ENCODE measurements around the gene HSD17B14. TPM values are rescaled to one million over a fixed set of nuclear protein-coding genes. Genes with fewer than 3 reads are reported as not detected.
"Not testable (repeated sequence)": the region's sequence is repeated elsewhere in the genome, so short reads cannot be mapped to it uniquely, and the experiment has no call there.

HSD17B14 gene
- polyA plus RNA-seq, 1 of the 3 experiments (the other 2 are of a cell fraction): 29.7 TPM

DNA sequence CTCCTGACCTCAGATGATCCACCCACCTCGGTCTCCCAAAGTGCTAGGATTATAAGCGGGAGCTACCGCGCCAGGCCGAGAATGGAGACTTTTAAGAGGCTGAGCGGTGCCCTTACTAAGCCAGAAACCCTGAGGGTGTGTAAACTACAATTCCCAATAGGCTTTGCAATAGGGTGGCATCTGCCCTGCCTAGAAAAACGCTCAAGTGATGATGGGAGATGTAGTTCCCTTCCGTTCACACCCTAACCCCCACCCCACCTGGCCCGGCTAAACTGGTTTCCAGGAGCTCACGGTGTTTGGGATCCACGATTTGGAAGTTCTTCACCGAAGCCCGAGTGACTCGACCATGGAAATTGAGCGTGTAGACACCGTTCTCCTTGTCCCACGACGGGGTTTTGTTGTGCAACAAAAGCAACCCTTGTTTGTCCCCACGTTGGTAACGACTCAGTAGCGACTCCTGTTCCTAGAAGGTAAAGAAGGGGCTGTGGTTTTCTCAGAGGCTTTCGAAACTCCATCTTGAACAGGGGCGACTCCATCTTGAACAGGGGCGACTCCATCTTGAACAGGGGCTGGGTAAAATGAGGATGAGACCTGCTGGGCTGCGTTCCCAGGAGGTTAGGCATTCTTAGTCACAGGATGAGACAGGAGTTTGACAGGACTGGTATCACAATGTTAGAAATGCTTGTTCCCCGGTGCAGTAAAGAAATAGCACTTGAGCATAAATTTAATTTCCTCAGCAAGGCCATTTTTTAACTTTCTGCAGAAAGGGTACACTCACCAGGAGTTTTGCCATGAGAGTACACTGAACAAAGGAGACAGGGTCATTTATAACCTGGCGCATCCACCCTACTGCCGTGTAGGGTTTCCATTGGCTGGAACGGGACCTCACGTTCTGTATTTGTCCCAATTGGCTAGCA, 45.7 kb upstream of the HSD17B14 start:
- peaks cover 39% of the 10 kb centered on the region for H3F3A ChIP-seq (replicated peaks; ENCODE audit: insufficient read depth)
- no peaks in the 10 kb centered on the region; a peak in 1 of 4 replicates for H3K4me1 ChIP-seq (ENCODE audit: control insufficient read depth in 1 of 2, insufficient read depth in 2 of 2, low read depth in 1 of 2, low read length in 1 of 2)
- peaks cover 0 to 42% of the 10 kb centered on the region in 2 experiments for H3K36me3 ChIP-seq (replicated peaks in 1 of 2; ENCODE audit: control insufficient read depth in 1 of 2, insufficient read depth in 2 of 2, low read length in 1 of 2)
- H3K9me3 ChIP-seq: no peaks in the 10 kb centered on the region
- no peak overlapping the region for H3K4me3 ChIP-seq (ENCODE audit: low read depth in 2 of 2, low read length in 1 of 2)
- no peaks in the 10 kb centered on the region for H3K9me2 ChIP-seq
- H3K9ac ChIP-seq: no peak overlapping the region
- no peak overlapping the region for H3K27ac ChIP-seq (ENCODE audit: low read depth in 2 of 2, low read length in 1 of 2)
- ChIA-PET POLR2A (interaction anchor here (1.7 kb wide), 1 partner anchor 10 kb away, joined by 9 read pairs; the partner anchor contains the start of gene PPP1R15A), CTCF (interaction anchor here (1.0 kb wide), 1 partner anchor 39 kb away, joined by 3 read pairs; no protein-coding TSS in a partner anchor)
- H3K4me2 ChIP-seq: no peak overlapping the region
- no peak for DNase-seq
- no peaks in the 10 kb centered on the region for H3K27me3 ChIP-seq (ENCODE audit: insufficient read depth)
- TF ChIP-seq EZH2phosphoT487 (IDR thresholded peaks at IDR 0.05; ENCODE audit: borderline replicate concordance, low read depth): no peak
- no peak for TF ChIP-seq GABPA (IDR thresholded peaks at IDR 0.05; ENCODE audit: low read depth)
- TF ChIP-seq FOXM1 (IDR thresholded peaks at IDR 0.05; ENCODE audit: low read depth): no peak
- TF ChIP-seq RXRA (IDR thresholded peaks at IDR 0.05; ENCODE audit: borderline replicate concordance, low read depth): no peak
- no peak for TF ChIP-seq GATA2 (CRISPR knock-in tag; IDR thresholded peaks at IDR 0.05)
- TF ChIP-seq, protein P1, sequence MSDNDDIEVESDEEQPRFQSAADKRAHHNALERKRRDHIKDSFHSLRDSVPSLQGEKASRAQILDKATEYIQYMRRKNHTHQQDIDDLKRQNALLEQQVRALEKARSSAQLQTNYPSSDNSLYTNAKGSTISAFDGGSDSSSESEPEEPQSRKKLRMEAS (IDR thresholded peaks at IDR 0.05; ENCODE audit: low read depth): no peak
- TF ChIP-seq, protein P2, sequence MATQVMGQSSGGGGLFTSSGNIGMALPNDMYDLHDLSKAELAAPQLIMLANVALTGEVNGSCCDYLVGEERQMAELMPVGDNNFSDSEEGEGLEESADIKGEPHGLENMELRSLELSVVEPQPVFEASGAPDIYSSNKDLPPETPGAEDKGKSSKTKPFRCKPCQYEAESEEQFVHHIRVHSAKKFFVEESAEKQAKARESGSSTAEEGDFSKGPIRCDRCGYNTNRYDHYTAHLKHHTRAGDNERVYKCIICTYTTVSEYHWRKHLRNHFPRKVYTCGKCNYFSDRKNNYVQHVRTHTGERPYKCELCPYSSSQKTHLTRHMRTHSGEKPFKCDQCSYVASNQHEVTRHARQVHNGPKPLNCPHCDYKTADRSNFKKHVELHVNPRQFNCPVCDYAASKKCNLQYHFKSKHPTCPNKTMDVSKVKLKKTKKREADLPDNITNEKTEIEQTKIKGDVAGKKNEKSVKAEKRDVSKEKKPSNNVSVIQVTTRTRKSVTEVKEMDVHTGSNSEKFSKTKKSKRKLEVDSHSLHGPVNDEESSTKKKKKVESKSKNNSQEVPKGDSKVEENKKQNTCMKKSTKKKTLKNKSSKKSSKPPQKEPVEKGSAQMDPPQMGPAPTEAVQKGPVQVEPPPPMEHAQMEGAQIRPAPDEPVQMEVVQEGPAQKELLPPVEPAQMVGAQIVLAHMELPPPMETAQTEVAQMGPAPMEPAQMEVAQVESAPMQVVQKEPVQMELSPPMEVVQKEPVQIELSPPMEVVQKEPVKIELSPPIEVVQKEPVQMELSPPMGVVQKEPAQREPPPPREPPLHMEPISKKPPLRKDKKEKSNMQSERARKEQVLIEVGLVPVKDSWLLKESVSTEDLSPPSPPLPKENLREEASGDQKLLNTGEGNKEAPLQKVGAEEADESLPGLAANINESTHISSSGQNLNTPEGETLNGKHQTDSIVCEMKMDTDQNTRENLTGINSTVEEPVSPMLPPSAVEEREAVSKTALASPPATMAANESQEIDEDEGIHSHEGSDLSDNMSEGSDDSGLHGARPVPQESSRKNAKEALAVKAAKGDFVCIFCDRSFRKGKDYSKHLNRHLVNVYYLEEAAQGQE (IDR thresholded peaks at IDR 0.05; ENCODE audit: low read depth, low read length): no peak
- TF ChIP-seq MXI1 (IDR thresholded peaks at IDR 0.05; ENCODE audit: low read depth, low read length): no peak
- TF ChIP-seq FOSL2 (IDR thresholded peaks at IDR 0.05; ENCODE audit: borderline replicate concordance, low read depth): no peak
- TF ChIP-seq NRF1 (IDR thresholded peaks at IDR 0.05; ENCODE audit: low read depth, low read length): no peak
- TF ChIP-seq, protein P3, sequence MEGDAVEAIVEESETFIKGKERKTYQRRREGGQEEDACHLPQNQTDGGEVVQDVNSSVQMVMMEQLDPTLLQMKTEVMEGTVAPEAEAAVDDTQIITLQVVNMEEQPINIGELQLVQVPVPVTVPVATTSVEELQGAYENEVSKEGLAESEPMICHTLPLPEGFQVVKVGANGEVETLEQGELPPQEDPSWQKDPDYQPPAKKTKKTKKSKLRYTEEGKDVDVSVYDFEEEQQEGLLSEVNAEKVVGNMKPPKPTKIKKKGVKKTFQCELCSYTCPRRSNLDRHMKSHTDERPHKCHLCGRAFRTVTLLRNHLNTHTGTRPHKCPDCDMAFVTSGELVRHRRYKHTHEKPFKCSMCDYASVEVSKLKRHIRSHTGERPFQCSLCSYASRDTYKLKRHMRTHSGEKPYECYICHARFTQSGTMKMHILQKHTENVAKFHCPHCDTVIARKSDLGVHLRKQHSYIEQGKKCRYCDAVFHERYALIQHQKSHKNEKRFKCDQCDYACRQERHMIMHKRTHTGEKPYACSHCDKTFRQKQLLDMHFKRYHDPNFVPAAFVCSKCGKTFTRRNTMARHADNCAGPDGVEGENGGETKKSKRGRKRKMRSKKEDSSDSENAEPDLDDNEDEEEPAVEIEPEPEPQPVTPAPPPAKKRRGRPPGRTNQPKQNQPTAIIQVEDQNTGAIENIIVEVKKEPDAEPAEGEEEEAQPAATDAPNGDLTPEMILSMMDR (IDR thresholded peaks at IDR 0.05): no peak
- no peak for TF ChIP-seq YY1 (IDR thresholded peaks at IDR 0.05; ENCODE audit: low read depth)
- TF ChIP-seq, protein P4, sequence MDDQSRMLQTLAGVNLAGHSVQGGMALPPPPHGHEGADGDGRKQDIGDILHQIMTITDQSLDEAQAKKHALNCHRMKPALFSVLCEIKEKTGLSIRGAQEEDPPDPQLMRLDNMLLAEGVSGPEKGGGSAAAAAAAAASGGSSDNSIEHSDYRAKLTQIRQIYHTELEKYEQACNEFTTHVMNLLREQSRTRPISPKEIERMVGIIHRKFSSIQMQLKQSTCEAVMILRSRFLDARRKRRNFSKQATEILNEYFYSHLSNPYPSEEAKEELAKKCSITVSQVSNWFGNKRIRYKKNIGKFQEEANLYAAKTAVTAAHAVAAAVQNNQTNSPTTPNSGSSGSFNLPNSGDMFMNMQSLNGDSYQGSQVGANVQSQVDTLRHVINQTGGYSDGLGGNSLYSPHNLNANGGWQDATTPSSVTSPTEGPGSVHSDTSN (IDR thresholded peaks at IDR 0.05): no peak
- TF ChIP-seq RAD21 (IDR thresholded peaks at IDR 0.05; ENCODE audit: low read length): no peak
- TF ChIP-seq, protein P5, sequence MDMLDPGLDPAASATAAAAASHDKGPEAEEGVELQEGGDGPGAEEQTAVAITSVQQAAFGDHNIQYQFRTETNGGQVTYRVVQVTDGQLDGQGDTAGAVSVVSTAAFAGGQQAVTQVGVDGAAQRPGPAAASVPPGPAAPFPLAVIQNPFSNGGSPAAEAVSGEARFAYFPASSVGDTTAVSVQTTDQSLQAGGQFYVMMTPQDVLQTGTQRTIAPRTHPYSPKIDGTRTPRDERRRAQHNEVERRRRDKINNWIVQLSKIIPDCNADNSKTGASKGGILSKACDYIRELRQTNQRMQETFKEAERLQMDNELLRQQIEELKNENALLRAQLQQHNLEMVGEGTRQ (IDR thresholded peaks at IDR 0.05; ENCODE audit: borderline replicate concordance, low read depth, low read length): no peak
- TF ChIP-seq MEF2A (IDR thresholded peaks at IDR 0.05; ENCODE audit: borderline replicate concordance, low read depth): no peak
- peaks cover 20% of the 10 kb centered on the region for H4K20me1 ChIP-seq (ENCODE audit: insufficient read depth)
- no peak overlapping the region for H2AFZ ChIP-seq (ENCODE audit: low read depth)
- 88% methylated on average over 30 of the region's 30 CpGs for whole genome bisulfite sequencing (ENCODE audit: low lambda C conversion rate)
- H3K79me2 ChIP-seq (ENCODE audit: insufficient read depth): peaks cover 23% of the 10 kb centered on the region

DNA sequence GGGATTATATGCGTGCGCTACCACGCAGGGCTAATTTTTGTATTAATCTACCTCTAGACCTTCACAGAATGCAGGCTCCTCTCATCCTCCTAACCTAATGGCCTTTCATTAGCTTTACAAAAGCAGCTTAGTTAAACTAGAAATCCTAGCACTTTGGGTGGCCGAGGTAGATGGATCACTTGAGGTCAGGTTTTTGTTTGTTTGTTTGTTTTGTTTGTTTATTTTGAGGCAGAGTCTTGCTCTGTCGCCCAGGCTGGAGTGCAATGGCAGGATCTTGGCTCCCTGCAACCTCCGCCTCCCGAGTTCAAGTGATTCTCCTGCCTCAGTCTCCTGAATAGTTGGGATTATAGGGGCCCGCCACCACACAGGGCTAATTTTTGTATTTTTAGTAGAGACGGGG, 43.4 kb upstream of the HSD17B14 start:
- WGBS (ENCODE audit: low lambda C conversion rate): 95% methylated on average over 9 of the region's 9 CpGs

More for the DNA sequence above, 43.4 kb upstream of the HSD17B14 start:
- H3K36me3 ChIP-seq (replicated peaks in 1 of 2; ENCODE audit: control insufficient read depth in 1 of 2, insufficient read depth in 2 of 2, low read length in 1 of 2): peaks cover 14 to 64% of the 10 kb centered on the region in 2 experiments
- H3F3A ChIP-seq (replicated peaks; ENCODE audit: insufficient read depth): peaks cover 46% of the 10 kb centered on the region
- not testable (repeated sequence) for H3K4me2 ChIP-seq; H3K9me3 ChIP-seq; H3K9me2 ChIP-seq; H3K9ac ChIP-seq; H2AFZ ChIP-seq (ENCODE audit: low read depth); H3K27me3 ChIP-seq (ENCODE audit: insufficient read depth); H3K4me3 ChIP-seq (ENCODE audit: low read depth in 2 of 2, low read length in 1 of 2); H3K4me1 ChIP-seq (ENCODE audit: control insufficient read depth in 1 of 2, insufficient read depth in 2 of 2, low read depth in 1 of 2, low read length in 1 of 2); DNase-seq; H3K27ac ChIP-seq (ENCODE audit: low read depth in 2 of 2, low read length in 1 of 2)
- peaks cover 45% of the 10 kb centered on the region for H3K79me2 ChIP-seq (ENCODE audit: insufficient read depth)
- ChIA-PET POLR2A (interaction anchor here (0.8 kb wide), 1 partner anchor 37 kb away, joined by 3 read pairs; no protein-coding TSS in a partner anchor), CTCF (interaction anchor here (0.8 to 1.8 kb wide), 3 partner anchors 91 to 218 kb away, joined by 3 to 4 read pairs (median 3); no protein-coding TSS in a partner anchor)
- peaks cover 42% of the 10 kb centered on the region for H4K20me1 ChIP-seq (ENCODE audit: insufficient read depth)
